ENCODE measurements around the gene ETV6. TPM values are rescaled to one million over a fixed set of nuclear protein-coding genes. Genes with fewer than 3 reads are reported as not detected.

ETV6 gene
- total RNA-seq, 1 experiment from 2014 or later, result 17.2 TPM

- DNase-seq (ENCODE audit: low read depth, low spot score), result no peak
- Histone ChIP-seq H3K4me1 (ENCODE audit: control insufficient read depth, insufficient read depth, low read length) (no peaks in the 10 kb centered on the region), H3K9me3 (ENCODE audit: control insufficient read depth, insufficient read depth, low read depth, low read length) (no peaks in the 10 kb centered on the region), H3K36me3 (ENCODE audit: control insufficient read depth, insufficient read depth, low read length) (no peaks in the 10 kb centered on the region), H3K27me3 (ENCODE audit: control insufficient read depth, insufficient read depth, low read length) (peaks cover 7% of the 10 kb centered on the region; the same call in 1 of the 2 replicates), H3K4me3 (ENCODE audit: low read depth in 2 of 2, low read length in 2 of 2) (no peak overlapping the region), H3K27ac (ENCODE audit: low read length) (no peak overlapping the region)
- no peak for ATAC-seq
- intact Hi-C loops (cut with micrococcal nuclease; ENCODE audit: unreplicated experiment) (no loop called here), in situ Hi-C loops (cut with HindIII; ENCODE audit: low pct_unique_long_range_greater_than_20kb, low sequenced_read_pairs) (no loop called here)
- TF ChIP-seq SIN3A (IDR thresholded peaks at IDR 0.05; ENCODE audit: borderline replicate concordance, insufficient read depth, low read depth, low read length), result no peak
- TF ChIP-seq POLR2AphosphoS5 (IDR thresholded peaks at IDR 0.05; ENCODE audit: low read depth, low read length), result no peak
- no peak for TF ChIP-seq TCF7L2 (IDR thresholded peaks at IDR 0.05; ENCODE audit: low read depth, low read length)
- TF ChIP-seq CTCF (IDR thresholded peaks at IDR 0.05), result no peak
- TF ChIP-seq REST (IDR thresholded peaks at IDR 0.05; ENCODE audit: insufficient read depth in 1 of 2, low read depth in 2 of 2, low read length in 1 of 2), result no peak
- CTCF ChIA-PET, result no interaction called here
- POLR2A ChIA-PET, result no interaction called here
- no TSS peak for BruUV-seq (replicated peaks)
Observed at GRCh38 chr12:11916113-11916512, 266.6 kb downstream of the ETV6 start.

GRCh38 chr12:11916771-11917170 lies 267.3 kb downstream of the ETV6 start:
- ATAC-seq (no peak), DNase-seq (ENCODE audit: low read depth, low spot score) (no peak)
- Histone ChIP-seq H3K27me3 (ENCODE audit: control insufficient read depth, insufficient read depth, low read length) (peaks cover 7% of the 10 kb centered on the region; the same call in 1 of the 2 replicates), H3K27ac (ENCODE audit: low read length) (no peak overlapping the region), H3K9me3 (ENCODE audit: control insufficient read depth, insufficient read depth, low read depth, low read length) (no peaks in the 10 kb centered on the region), H3K4me3 (ENCODE audit: low read depth in 2 of 2, low read length in 2 of 2) (no peak overlapping the region), H3K4me1 (ENCODE audit: control insufficient read depth, insufficient read depth, low read length) (no peaks in the 10 kb centered on the region), H3K36me3 (ENCODE audit: control insufficient read depth, insufficient read depth, low read length) (no peaks in the 10 kb centered on the region)
- intact Hi-C loops (cut with micrococcal nuclease; ENCODE audit: unreplicated experiment) (no loop called here), in situ Hi-C loops (cut with HindIII; ENCODE audit: low pct_unique_long_range_greater_than_20kb, low sequenced_read_pairs) (no loop called here)
- no TSS peak for BruUV-seq (replicated peaks)
- POLR2A ChIA-PET, result no interaction called here
- no peak for TF ChIP-seq POLR2AphosphoS5 (IDR thresholded peaks at IDR 0.05; ENCODE audit: low read depth, low read length)
- no peak for TF ChIP-seq TCF7L2 (IDR thresholded peaks at IDR 0.05; ENCODE audit: low read depth, low read length)
- TF ChIP-seq SIN3A (IDR thresholded peaks at IDR 0.05; ENCODE audit: borderline replicate concordance, insufficient read depth, low read depth, low read length), result no peak
- TF ChIP-seq REST (IDR thresholded peaks at IDR 0.05; ENCODE audit: insufficient read depth in 1 of 2, low read depth in 2 of 2, low read length in 1 of 2), result no peak
- no peak for TF ChIP-seq CTCF (IDR thresholded peaks at IDR 0.05)
- CTCF ChIA-PET, result no interaction called here

Measured in Panc1 (cell line).